ENCODE results near the gene IFI44.

Gene IFI44

DNA sequence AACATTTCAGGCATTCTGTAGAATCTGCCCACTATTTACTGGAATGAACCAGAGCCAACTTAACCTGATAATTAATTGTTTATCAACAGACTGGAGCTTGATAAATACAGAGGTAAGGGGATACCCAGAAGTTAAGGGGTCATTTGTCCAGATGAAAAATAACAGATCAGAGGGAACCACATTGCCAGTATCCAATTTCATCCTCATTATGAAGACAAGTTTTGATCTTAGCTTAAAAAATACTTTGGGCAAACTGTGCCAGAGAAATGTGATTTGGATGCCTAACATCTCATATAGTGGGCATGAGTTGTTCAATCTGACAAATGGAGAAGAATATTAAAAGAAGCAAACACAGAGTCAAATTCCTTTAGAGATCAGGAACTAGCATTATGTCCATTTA, 63.7 kb downstream of the IFI44 start:
- DNase-seq, result no peak
